ENCODE measurements around the gene MFSD11.

DNA sequence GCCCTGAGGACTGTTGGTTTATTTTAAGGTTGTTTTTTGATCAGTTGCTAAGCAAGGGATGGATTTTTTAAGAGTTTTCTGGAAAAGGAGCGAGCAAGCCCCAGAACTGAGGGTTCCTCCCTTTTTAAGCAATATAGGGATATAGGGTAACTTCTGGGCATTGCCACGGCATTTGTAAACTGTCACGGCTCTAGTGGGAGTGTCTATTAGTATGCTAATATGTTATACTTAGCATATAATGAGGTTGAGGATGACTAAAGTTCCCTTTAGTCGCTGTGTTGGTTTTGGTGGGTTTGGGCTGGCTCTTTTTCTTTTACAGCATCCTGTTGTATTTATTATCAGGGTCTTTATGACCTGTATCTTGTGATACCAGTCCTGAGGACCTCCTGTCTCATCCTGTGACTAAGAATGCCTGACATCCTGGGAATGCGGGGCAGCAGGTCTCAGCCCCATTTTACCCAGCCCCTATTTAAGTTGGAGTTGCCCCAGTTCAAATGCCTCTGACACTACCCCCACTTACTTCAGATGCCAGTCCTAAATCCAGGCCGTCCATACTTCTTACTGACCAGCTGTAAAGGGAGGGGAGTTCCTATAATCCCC lies 59.4 kb downstream of the MFSD11 start:
- TF ChIP-seq CTCF (conservative IDR thresholded peaks at IDR 0.05; ENCODE audit: low read length) (no peak), EZH2phosphoT487 (IDR thresholded peaks at IDR 0.05; ENCODE audit: borderline replicate concordance, low read depth, low read length) (no peak)
